ENCODE results near the gene SDE2.
"Not testable (repeated sequence)": the region's sequence is repeated elsewhere in the genome, so short reads cannot be mapped to it uniquely, and the experiment has no call there.

Gene SDE2

DNA sequence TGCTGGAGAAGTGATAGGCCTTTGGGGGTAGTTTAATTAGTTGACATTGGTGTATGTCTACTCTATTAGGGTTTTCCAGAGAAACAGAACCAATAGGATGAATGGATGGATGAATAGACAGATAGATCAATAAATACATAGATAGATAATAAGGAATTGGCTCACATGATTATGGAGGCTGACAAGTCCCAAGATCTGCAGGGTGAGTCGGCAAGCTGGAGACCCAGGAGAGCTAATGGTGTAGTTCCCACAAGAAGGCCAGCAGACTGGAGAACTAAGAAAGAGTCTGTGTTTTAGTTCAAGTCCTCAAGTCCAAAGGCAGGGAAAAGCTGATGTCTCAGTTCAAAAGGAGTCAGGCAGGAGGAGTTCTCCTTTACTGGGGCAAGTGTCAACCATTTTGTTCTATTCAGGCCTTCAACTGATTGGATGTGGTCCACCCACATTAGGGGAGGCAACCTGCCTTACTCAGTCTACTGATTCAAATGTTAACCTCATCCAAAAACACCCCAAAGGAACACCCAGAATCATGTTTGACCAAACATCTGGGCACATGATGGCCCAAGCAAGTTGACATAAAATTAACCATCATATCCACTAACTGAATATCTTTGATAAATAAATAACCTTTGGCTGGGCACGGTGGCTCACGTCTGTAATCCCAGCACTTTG is 4.5 kb upstream of the SDE2 start:
- Mint-ChIP-seq H3K9me3 (peaks cover 5% of the 10 kb centered on the region), H3K4me3 (no peak overlapping the region), H3K36me3 (ENCODE audit: low read depth) (peaks cover 3% of the 10 kb centered on the region), H3K4me1 (peaks cover 41% of the 10 kb centered on the region), H3K27me3 (ENCODE audit: low read depth, poor library complexity) (no peaks in the 10 kb centered on the region), H3K27ac (no peak overlapping the region)
- DNase-seq = no peak
- TF ChIP-seq, protein P1, sequence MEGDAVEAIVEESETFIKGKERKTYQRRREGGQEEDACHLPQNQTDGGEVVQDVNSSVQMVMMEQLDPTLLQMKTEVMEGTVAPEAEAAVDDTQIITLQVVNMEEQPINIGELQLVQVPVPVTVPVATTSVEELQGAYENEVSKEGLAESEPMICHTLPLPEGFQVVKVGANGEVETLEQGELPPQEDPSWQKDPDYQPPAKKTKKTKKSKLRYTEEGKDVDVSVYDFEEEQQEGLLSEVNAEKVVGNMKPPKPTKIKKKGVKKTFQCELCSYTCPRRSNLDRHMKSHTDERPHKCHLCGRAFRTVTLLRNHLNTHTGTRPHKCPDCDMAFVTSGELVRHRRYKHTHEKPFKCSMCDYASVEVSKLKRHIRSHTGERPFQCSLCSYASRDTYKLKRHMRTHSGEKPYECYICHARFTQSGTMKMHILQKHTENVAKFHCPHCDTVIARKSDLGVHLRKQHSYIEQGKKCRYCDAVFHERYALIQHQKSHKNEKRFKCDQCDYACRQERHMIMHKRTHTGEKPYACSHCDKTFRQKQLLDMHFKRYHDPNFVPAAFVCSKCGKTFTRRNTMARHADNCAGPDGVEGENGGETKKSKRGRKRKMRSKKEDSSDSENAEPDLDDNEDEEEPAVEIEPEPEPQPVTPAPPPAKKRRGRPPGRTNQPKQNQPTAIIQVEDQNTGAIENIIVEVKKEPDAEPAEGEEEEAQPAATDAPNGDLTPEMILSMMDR (IDR thresholded peaks at IDR 0.05) = no peak

DNA sequence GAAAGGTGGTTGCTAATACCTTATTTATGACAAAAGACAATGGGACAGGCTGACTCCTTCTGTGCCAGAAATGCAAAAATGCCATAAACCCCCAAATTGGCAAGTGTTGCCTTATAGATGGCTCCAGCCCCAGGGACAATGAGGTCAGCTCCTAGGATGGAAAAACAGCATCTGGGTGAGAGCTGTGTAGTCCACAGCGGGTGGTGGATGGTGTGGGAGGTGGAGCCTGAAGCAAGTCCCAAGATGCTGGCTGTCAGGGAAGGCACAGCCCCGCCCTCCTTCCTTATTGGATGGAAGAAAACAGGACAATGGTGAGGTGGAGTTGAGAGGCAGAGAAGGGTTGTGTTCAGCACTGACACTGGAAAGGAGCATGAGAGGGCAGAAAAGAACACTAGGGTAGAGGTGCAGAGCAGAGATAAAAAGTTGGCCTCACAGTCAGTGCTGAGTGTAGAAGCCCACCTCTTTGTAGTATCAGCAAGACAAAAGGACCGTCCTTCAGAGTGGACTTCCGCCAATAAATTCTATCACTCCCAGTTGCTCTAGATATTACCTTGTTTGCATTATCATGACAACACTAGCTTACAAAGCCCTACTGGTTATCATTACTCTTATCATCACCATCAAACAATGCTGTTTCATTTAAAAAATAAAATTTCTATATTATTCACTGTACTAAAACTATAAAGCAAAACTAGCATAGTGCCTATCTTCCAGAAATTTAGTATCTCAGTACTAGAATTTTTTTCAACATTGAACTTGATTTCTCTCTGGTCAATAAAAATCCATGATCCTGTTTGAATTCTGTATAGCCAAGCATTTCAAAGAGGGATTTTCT is 3.7 kb upstream of the SDE2 start:
- H3K9me3 Mint-ChIP-seq = peaks cover 5% of the 10 kb centered on the region
- H3K36me3 Mint-ChIP-seq (ENCODE audit: low read depth) = peaks cover 3% of the 10 kb centered on the region
- no peaks in the 10 kb centered on the region for H3K27me3 Mint-ChIP-seq (ENCODE audit: low read depth, poor library complexity)
- peak; percentile 52 for DNase-seq
- H3K4me3 Mint-ChIP-seq = no peak overlapping the region
- TF ChIP-seq, protein P1 (IDR thresholded peaks at IDR 0.05) = no peak
- H3K4me1 Mint-ChIP-seq = peaks cover 47% of the 10 kb centered on the region
- peak overlapping the region; percentile 67 for H3K27ac Mint-ChIP-seq

DNA sequence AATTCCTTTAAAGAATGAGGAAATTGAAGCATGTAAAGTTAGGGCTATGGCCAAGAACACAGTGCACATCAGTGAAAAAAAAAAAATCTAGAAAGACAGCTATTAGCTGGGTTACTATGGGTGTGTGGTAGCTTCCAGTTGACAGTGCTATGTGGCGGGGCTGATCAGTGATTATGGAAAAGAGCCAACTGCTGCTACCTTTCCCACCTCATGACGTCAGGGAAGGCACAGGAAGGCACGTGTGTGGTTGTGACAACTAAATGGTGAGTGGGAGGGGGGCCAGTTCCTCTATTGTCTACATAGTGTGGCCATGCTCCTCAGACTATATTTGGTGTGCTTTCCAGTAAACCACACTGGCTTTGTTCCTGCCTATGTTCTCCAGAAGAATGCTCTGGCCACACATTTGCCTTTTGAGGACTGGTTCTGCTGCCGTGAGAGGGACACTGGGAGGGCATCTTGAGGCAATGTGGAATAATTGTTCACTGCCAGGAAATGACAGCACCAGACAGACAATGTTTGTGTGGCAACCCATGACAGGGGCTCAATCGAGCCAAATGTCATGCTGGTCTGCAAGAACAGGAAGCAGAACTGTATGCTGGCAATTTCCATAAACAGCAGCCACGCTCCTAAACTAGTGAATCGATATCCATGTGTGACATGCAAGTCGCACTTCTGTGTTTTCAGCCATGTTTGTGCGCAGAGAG is 3.0 kb upstream of the SDE2 start:
- Mint-ChIP-seq H3K9me3 (peaks cover 5% of the 10 kb centered on the region), H3K4me1 (peaks cover 55% of the 10 kb centered on the region), H3K27me3 (ENCODE audit: low read depth, poor library complexity) (no peaks in the 10 kb centered on the region), H3K4me3 (no peak overlapping the region), H3K36me3 (ENCODE audit: low read depth) (peaks cover 3% of the 10 kb centered on the region), H3K27ac (peak overlapping the region; percentile 40)
- TF ChIP-seq, protein P1 (IDR thresholded peaks at IDR 0.05) = no peak
- no peak for DNase-seq

DNA sequence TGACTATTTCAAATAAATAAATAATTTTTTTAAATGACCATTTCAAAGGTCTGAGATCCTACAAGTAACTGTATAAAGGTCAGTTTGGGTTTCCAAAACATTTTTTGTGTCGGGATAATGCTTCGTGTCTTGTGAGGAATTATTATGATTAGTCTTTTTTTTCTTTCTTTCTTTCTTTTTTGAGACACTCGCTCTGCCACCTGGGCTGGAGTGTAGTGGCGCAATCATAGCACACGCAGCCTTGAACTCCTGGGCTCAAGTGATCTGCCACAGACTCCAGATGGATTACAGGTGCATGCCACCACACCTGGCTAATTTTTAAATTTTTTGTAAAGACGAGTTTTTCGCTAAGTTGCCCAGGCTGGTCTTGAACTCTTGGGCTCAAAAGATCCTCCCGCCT is 1.9 kb upstream of the SDE2 start:
- no peak overlapping the region for H3K27ac Mint-ChIP-seq
- DNase-seq = no peak
- TF ChIP-seq, protein P1 (IDR thresholded peaks at IDR 0.05) = no peak
- no peaks in the 10 kb centered on the region for H3K27me3 Mint-ChIP-seq (ENCODE audit: low read depth, poor library complexity)
- peaks cover 65% of the 10 kb centered on the region for H3K4me1 Mint-ChIP-seq
- peaks cover 5% of the 10 kb centered on the region for H3K9me3 Mint-ChIP-seq
- peaks cover 3% of the 10 kb centered on the region for H3K36me3 Mint-ChIP-seq (ENCODE audit: low read depth)
- no peak overlapping the region for H3K4me3 Mint-ChIP-seq

DNA sequence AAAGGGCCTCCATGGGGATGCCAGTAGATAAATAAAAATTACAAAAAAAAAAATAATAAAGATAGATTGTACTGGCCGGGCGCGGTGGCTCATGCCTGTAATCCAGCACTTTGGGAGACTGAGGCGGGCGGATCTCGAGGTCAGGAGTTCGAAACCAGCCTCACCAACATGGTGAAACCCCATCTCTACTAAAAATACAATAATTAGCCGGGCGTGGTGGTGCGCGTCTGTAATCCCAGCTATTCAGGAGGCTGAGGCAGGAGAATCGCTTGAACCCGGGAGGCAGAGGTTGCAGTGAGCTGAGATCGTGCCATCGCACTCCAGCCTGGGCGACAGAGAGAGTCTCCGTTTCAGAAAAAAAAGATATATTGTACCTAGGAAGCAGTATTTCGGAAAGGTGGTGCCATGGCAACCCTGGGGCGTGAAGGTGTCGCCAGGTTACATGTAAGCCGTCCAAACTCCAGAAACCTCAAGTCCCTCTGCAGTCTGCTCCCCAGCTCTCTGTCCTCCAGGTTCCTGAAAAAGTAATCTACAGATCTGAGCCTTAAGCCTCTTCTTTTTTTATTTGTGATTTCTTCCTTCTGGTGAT is 1.4 kb upstream of the SDE2 start:
- not testable (repeated sequence) for H3K27ac Mint-ChIP-seq; H3K9me3 Mint-ChIP-seq; H3K27me3 Mint-ChIP-seq (ENCODE audit: low read depth, poor library complexity); H3K36me3 Mint-ChIP-seq (ENCODE audit: low read depth); DNase-seq
- H3K4me3 Mint-ChIP-seq = peak overlapping the region; percentile 100
- peaks cover 70% of the 10 kb centered on the region for H3K4me1 Mint-ChIP-seq

DNA sequence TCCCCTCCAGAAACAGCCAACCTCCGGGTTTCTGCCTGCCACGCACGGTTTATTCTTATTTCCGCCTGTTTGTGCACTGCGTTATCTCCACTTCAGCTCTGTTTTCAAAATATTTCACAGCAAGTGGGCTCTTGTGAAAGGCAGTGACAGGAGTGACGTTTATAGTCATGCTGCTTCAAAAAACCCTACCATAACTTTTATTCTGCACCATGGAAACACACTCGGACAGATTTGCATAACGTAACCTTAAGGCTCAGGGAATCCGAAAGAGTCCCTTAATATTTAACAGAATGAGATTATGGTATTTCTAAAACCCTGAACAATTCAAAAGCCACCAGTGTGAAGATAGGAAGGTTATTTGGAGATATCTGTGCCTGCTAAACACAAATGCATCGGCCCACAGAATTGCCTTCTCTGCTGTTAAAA is 782 bp upstream of the SDE2 start:
- TF ChIP-seq, protein P1 (IDR thresholded peaks at IDR 0.05) = no peak
- Mint-ChIP-seq H3K9me3 (peaks cover 5% of the 10 kb centered on the region), H3K27me3 (ENCODE audit: low read depth, poor library complexity) (no peaks in the 10 kb centered on the region), H3K36me3 (ENCODE audit: low read depth) (peaks cover 5% of the 10 kb centered on the region), H3K4me3 (peak overlapping the region; percentile 100), H3K4me1 (peaks cover 73% of the 10 kb centered on the region), H3K27ac (peak overlapping the region; percentile 97)
- DNase-seq = no peak
